Keratinocyte (primary cell): ENCODE results near the gene RASGEF1C. TPM values are rescaled to one million over a fixed set of nuclear protein-coding genes. Genes with fewer than 3 reads are reported as not detected.

ENCODE experiments used
- DNase-seq: peaks from one replicate; pipeline ENCODE4 v3.0.0-alpha.2; 2011; ENCODE audit warnings: low read depth, missing footprints, low spot score
- FAIRE-seq: peaks from 2 replicates; lab custom pipeline; 2011; peaks lifted over from hg19 to GRCh38; lab: Jason Lieb, UNC
- H2AFZ ChIP-seq: 2 replicates; pipeline ENCODE4 v1.6.0; 2012; ENCODE audit warnings: low read length, control low read depth, inconsistent platforms; ENCODE audit not compliant: control insufficient read depth
- H3K27ac ChIP-seq: 2 replicates; pipeline ENCODE4 v1.5.1; 2011; ENCODE audit warnings: low read length; ENCODE audit not compliant: control insufficient read depth, insufficient read depth
- H3K27me3 ChIP-seq: 3 replicates; pipeline ENCODE4 v1.6.0; 2011; ENCODE audit warnings: low read length; ENCODE audit not compliant: control insufficient read depth, insufficient read depth; ENCODE audit errors: extremely low read depth
- H3K36me3 ChIP-seq, 2 experiments: 2 replicates in 1 of 2; 3 replicates in 1 of 2; pipeline ENCODE4 v1.5.1; 2011; ENCODE audit warnings: low read length in 2 of 2, mild to moderate bottlenecking in 1 of 2; ENCODE audit not compliant: control insufficient read depth in 2 of 2, insufficient read depth in 2 of 2; ENCODE audit errors: extremely low read depth in 1 of 2
- H3K4me1 ChIP-seq: 3 replicates; pipeline ENCODE4 v1.5.1; 2011; ENCODE audit warnings: low read length; ENCODE audit not compliant: control insufficient read depth, insufficient read depth; ENCODE audit errors: extremely low read depth
- H3K4me2 ChIP-seq: 3 replicates; pipeline ENCODE4 v1.6.0; 2011; ENCODE audit warnings: low read depth, low read length; ENCODE audit not compliant: control insufficient read depth, insufficient read depth; ENCODE audit errors: extremely low read depth
- H3K4me3 ChIP-seq, 3 experiments: fragments of 200-600 bp in 1 of 3; sonication (generic) in 1 of 3; 2 replicates in 2 of 3; 3 replicates in 1 of 3; pipeline ENCODE4 v1.5.1; 2011 to 2016; ENCODE audit warnings: low read length in 3 of 3, mild to moderate bottlenecking in 3 of 3, control low read depth in 2 of 3, inconsistent platforms in 1 of 3, low read depth in 1 of 3, mixed read lengths in 1 of 3, mixed run types in 1 of 3, moderate library complexity in 1 of 3; ENCODE audit not compliant: control insufficient read depth in 2 of 3, insufficient read depth in 2 of 3; ENCODE audit errors: extremely low read depth in 1 of 3
- H3K79me2 ChIP-seq: 2 replicates; pipeline ENCODE4 v1.6.0; 2012; ENCODE audit warnings: low read length; ENCODE audit not compliant: control insufficient read depth, insufficient read depth
- H3K9ac ChIP-seq: 3 replicates; pipeline ENCODE4 v1.6.0; 2011; ENCODE audit warnings: low read length; ENCODE audit not compliant: control insufficient read depth, insufficient read depth; ENCODE audit errors: extremely low read depth
- H3K9me1 ChIP-seq: 3 replicates; pipeline ENCODE4 v1.6.0; 2011; ENCODE audit warnings: low read length; ENCODE audit not compliant: control insufficient read depth, insufficient read depth; ENCODE audit errors: extremely low read depth
- H3K9me3 ChIP-seq: 2 replicates; pipeline ENCODE4 v1.5.1; 2012; ENCODE audit warnings: low read depth, low read length; ENCODE audit not compliant: control insufficient read depth
- H4K20me1 ChIP-seq: 3 replicates; pipeline ENCODE4 v1.6.0; 2011; ENCODE audit warnings: low read length; ENCODE audit not compliant: control insufficient read depth, insufficient read depth; ENCODE audit errors: extremely low read depth
- EZH2 ChIP-seq: IDR thresholded peaks from one replicate; pipeline ENCODE4 v1.6.1; 2012; ENCODE audit warnings: inconsistent platforms, mild to moderate bottlenecking, low read length, moderate library complexity
- dilution Hi-C: fragments of 300-500 bp; cut with MboI; formaldehyde crosslinking; loops from one replicate; pipeline ENCODE4 v1.7.0; 2020; ENCODE audit warnings: low sequenced_read_pairs; ENCODE audit not compliant: extremely low pct_ligation_motif_present
- polyA plus RNA-seq, 5 experiments: library from polyadenylated mRNA; depleted of rRNA in 3 of 5; stranded (reverse) in 3 of 5; stranded (forward) in 1 of 5; unstranded in 1 of 5; fragments of >200 nt; gene quantifications; 1 replicate in 1 of 5; 2 replicates in 3 of 5; 3 replicates in 1 of 5; pipeline versions ENCODE4 v1.2.1 to v1.2.3, GENCODE V29; 2011 to 2012; ENCODE audit warnings: missing spikeins in 2 of 5, low read depth in 1 of 5, low replicate concordance in 1 of 5
- TF ChIP-seq, protein P1 (sequence below), 3 experiments: IDR thresholded peaks in 1 of 3; conservative IDR thresholded peaks in 1 of 3; optimal IDR thresholded peaks in 1 of 3; 2 replicates in 2 of 3; 3 replicates in 1 of 3; pipeline versions ENCODE3 to v1.5.1; 2011; ENCODE audit warnings: low read length in 3 of 3, mild to moderate bottlenecking in 3 of 3, moderate library complexity in 2 of 3, control low read depth in 1 of 3, inconsistent platforms in 1 of 3; ENCODE audit not compliant: insufficient read depth in 2 of 3; ENCODE audit errors: extremely low read depth in 1 of 3

Gene RASGEF1C
- polyA plus RNA-seq, 1 donor (not counting 4 experiments of a cell fraction or from before 2014, with no cell fraction given): not detected

DNA sequence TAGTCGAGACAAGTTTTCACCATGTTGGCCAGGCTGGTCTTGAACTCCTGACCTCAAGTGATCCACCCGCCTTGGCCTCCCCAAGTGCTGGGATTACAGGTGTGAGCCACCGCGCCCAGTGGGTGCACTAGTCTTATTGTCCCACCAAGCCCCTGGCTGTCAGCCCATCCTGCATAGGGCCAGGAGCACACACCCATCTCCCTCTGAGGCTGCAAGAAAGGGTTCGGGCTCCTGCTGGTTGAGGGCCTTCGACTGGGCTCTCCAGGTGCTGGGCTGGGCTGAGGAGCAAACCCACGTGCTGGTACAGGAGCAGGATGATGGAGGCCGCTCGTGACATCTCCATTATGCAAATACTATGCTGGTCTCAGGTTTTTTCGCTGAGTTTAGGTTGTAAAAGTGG, 112.4 kb downstream of the RASGEF1C start:
- Histone ChIP-seq H3K27me3 (no peaks in the 10 kb centered on the region), H3K36me3 (no peaks in the 10 kb centered on the region), H3K27ac (no peak overlapping the region), H3K9me3 (no peaks in the 10 kb centered on the region), H4K20me1 (no peaks in the 10 kb centered on the region), H2AFZ (no peak overlapping the region), H3K4me2 (no peak overlapping the region), H3K9ac (no peak overlapping the region), H3K4me1 (no peaks in the 10 kb centered on the region), H3K4me3 (no peak overlapping the region), H3K9me1 (no peaks in the 10 kb centered on the region), H3K79me2 (no peaks in the 10 kb centered on the region)
- FAIRE-seq (no peak), DNase-seq (no peak)
- no peak for TF ChIP-seq EZH2
- TF ChIP-seq, protein P1, sequence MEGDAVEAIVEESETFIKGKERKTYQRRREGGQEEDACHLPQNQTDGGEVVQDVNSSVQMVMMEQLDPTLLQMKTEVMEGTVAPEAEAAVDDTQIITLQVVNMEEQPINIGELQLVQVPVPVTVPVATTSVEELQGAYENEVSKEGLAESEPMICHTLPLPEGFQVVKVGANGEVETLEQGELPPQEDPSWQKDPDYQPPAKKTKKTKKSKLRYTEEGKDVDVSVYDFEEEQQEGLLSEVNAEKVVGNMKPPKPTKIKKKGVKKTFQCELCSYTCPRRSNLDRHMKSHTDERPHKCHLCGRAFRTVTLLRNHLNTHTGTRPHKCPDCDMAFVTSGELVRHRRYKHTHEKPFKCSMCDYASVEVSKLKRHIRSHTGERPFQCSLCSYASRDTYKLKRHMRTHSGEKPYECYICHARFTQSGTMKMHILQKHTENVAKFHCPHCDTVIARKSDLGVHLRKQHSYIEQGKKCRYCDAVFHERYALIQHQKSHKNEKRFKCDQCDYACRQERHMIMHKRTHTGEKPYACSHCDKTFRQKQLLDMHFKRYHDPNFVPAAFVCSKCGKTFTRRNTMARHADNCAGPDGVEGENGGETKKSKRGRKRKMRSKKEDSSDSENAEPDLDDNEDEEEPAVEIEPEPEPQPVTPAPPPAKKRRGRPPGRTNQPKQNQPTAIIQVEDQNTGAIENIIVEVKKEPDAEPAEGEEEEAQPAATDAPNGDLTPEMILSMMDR (optimal IDR thresholded peaks at IDR 0.05 in 1 of 3, IDR thresholded peaks at IDR 0.05 in 1 of 3, conservative IDR thresholded peaks at IDR 0.05 in 1 of 3; ENCODE audit: extremely low read depth in 1 of 3, insufficient read depth in 2 of 3, low read length in 3 of 3): no peak
- dilution Hi-C loops: no loop called here

DNA sequence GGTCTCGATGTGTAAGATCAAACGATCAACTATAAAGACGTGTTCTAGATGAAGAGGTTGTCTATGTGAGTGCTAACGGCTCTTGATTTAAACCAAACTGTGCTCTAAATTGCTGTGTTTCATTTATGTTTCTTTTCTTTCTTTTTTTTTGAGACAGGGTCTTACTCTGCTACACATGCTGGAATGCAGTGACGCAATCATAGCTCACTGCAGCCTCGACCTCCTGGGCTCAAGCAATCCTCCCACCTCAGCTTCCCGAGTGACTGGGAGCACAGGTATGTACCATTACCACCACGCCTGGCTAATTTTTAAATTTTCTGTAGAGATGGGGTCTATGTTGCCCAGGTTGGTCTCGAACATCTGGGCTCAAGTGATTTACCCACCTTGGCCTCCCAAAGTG, 113.5 kb downstream of the RASGEF1C start:
- Histone ChIP-seq H2AFZ (no peak overlapping the region), H3K79me2 (no peaks in the 10 kb centered on the region), H3K36me3 (no peaks in the 10 kb centered on the region), H3K4me3 (no peak overlapping the region), H3K4me2 (no peak overlapping the region), H4K20me1 (no peaks in the 10 kb centered on the region), H3K4me1 (peaks cover 3% of the 10 kb centered on the region), H3K9ac (no peak overlapping the region), H3K27ac (no peak overlapping the region), H3K9me3 (no peaks in the 10 kb centered on the region), H3K9me1 (no peaks in the 10 kb centered on the region), H3K27me3 (no peaks in the 10 kb centered on the region)
- FAIRE-seq: no peak
- dilution Hi-C loops: no loop called here
- DNase-seq: no peak
- no peak for TF ChIP-seq EZH2
- TF ChIP-seq, protein P1 (optimal IDR thresholded peaks at IDR 0.05 in 1 of 3, IDR thresholded peaks at IDR 0.05 in 1 of 3, conservative IDR thresholded peaks at IDR 0.05 in 1 of 3; ENCODE audit: extremely low read depth in 1 of 3, insufficient read depth in 2 of 3, low read length in 3 of 3): no peak
